ENCODE data around the gene STX8.
"Not testable (repeated sequence)": the region's sequence is repeated elsewhere in the genome, so short reads cannot be mapped to it uniquely, and the experiment has no call there.

The STX8 gene

GRCh38 chr17:9575381-9576101, at the start of gene STX8:
TSS of gene STX8 (minus strand) at chr17:9575820. CDS start at chr17:9575808, 12 bp downstream.
- DNase-seq (ENCODE audit: low read depth in 2 of 2): peak; percentile 67 to 75

- DNase-seq (ENCODE audit: low read depth in 2 of 2): no peak
These were observed 47.3 kb upstream of the STX8 start for GRCh38 chr17:9622961-9623360.

GRCh38 chr17:9615486-9615885, 39.9 kb upstream of the STX8 start:
- DNase-seq (ENCODE audit: low read depth in 2 of 2): no peak

GRCh38 chr17:9612006-9612405, 36.4 kb upstream of the STX8 start:
- DNase-seq (ENCODE audit: low read depth in 2 of 2): no peak

- DNase-seq (ENCODE audit: low read depth in 2 of 2): no peak
These were observed 35.9 kb upstream of the STX8 start for GRCh38 chr17:9611557-9611956.

- not testable (repeated sequence) for DNase-seq (ENCODE audit: low read depth in 2 of 2)
These were observed 31.4 kb upstream of the STX8 start for GRCh38 chr17:9607058-9607457.

- DNase-seq (ENCODE audit: low read depth in 2 of 2): no peak
These were observed 30.8 kb upstream of the STX8 start for GRCh38 chr17:9606453-9606852.

GRCh38 chr17:9604583-9604982, 29.0 kb upstream of the STX8 start:
- DNase-seq (ENCODE audit: low read depth in 2 of 2): not testable (repeated sequence)

- no peak for DNase-seq (ENCODE audit: low read depth in 2 of 2)
These were observed 23.0 kb upstream of the STX8 start for GRCh38 chr17:9598661-9599060.

GRCh38 chr17:9597638-9598037, 22.0 kb upstream of the STX8 start:
- not testable (repeated sequence) for DNase-seq (ENCODE audit: low read depth in 2 of 2)

GRCh38 chr17:9594065-9594464, 18.4 kb upstream of the STX8 start:
- DNase-seq (ENCODE audit: low read depth in 2 of 2): no peak

- no peak for DNase-seq (ENCODE audit: low read depth in 2 of 2)
These were observed 12.5 kb upstream of the STX8 start for GRCh38 chr17:9587969-9588656.

- DNase-seq (ENCODE audit: low read depth in 2 of 2): no peak
These were observed 1.7 kb upstream of the STX8 start for GRCh38 chr17:9577373-9577709.

GRCh38 chr17:9576521-9577372, 1.1 kb upstream of the STX8 start, which contains the start of gene CFAP52:
TSS of gene CFAP52 (plus strand) at chr17:9576642. CDS start at chr17:9576696, 54 bp downstream.
- DNase-seq (ENCODE audit: low read depth in 2 of 2): peak in 1 of 2 experiments; percentile 51

GRCh38 chr17:9571201-9571600, 4.4 kb downstream of the STX8 start:
- no peak for DNase-seq (ENCODE audit: low read depth in 2 of 2)

- no peak for DNase-seq (ENCODE audit: low read depth in 2 of 2)
These were observed 6.5 kb downstream of the STX8 start for GRCh38 chr17:9568957-9569588.

GRCh38 chr17:9568004-9568403, 7.6 kb downstream of the STX8 start:
- DNase-seq (ENCODE audit: low read depth in 2 of 2): no peak

GRCh38 chr17:9566739-9567138, 8.9 kb downstream of the STX8 start:
- not testable (repeated sequence) for DNase-seq (ENCODE audit: low read depth in 2 of 2)

GRCh38 chr17:9566067-9566466, 9.6 kb downstream of the STX8 start:
- DNase-seq (ENCODE audit: low read depth in 2 of 2): no peak

- DNase-seq (ENCODE audit: low read depth in 2 of 2): no peak
These were observed 11.5 kb downstream of the STX8 start for GRCh38 chr17:9564104-9564503.

GRCh38 chr17:9557857-9558256, 17.8 kb downstream of the STX8 start:
- peak; percentile 92 to 93 for DNase-seq (ENCODE audit: low read depth in 2 of 2)

Measured in fibroblast of skin of left quadriceps (primary cell).